ENCODE results near the gene TMEM143. TPM values are rescaled to one million over a fixed set of nuclear protein-coding genes. Genes with fewer than 3 reads are reported as not detected.
A peak's percentile ranks its signal among the peaks of the same experiment; 100 is the strongest.

TMEM143 gene
- 10 to 100 TPM; 20.4 to 43.8 TPM for total RNA-seq

- Histone ChIP-seq H3K9me3 (no peaks in the 10 kb centered on the region), H3K36me3 (no peaks in the 10 kb centered on the region), H3K4me1 (peaks cover 0 to 6% of the 10 kb centered on the region in 2 donors), H3K4me3 (peak within 1 kb of the TSS; percentile 50 to 74), H3K27me3 (no peaks in the 10 kb centered on the region), H3K27ac (peak within 1 kb of the TSS; percentile 98 to 99)
- DNase-seq (ENCODE audit: low spot score): peak; percentile 99
- no peak for TF ChIP-seq CTCF (IDR thresholded peaks at IDR 0.05)
Measured at GRCh38 chr19:48363810-48364597, at the start of gene TMEM143, which contains the start of gene SYNGR4. Gene TMEM143, minus strand, starts transcription at chr19:48363940. Its CDS starts 20 bp downstream, at chr19:48363920. Gene SYNGR4, plus strand, starts transcription at chr19:48364367. Its CDS starts 1,476 bp downstream, at chr19:48365843.

- Histone ChIP-seq H3K4me1 (no peaks in the 10 kb centered on the region), H3K9me3 (no peaks in the 10 kb centered on the region), H3K36me3 (no peaks in the 10 kb centered on the region), H3K27me3 (no peaks in the 10 kb centered on the region), H3K27ac (no peak overlapping the region), H3K4me3 (no peak overlapping the region)
- no peak for DNase-seq (ENCODE audit: low spot score)
- no peak for TF ChIP-seq CTCF (IDR thresholded peaks at IDR 0.05)
Measured at GRCh38 chr19:48405850-48406249, 42.1 kb upstream of the TMEM143 start.

GRCh38 chr19:48405010-48405659, 41.4 kb upstream of the TMEM143 start:
- Histone ChIP-seq H3K4me1 (no peaks in the 10 kb centered on the region), H3K4me3 (no peak overlapping the region), H3K27ac (no peak overlapping the region), H3K9me3 (no peaks in the 10 kb centered on the region), H3K27me3 (no peaks in the 10 kb centered on the region), H3K36me3 (no peaks in the 10 kb centered on the region)
- no peak for TF ChIP-seq CTCF (IDR thresholded peaks at IDR 0.05)
- no peak for DNase-seq (ENCODE audit: low spot score)

- H3K27ac ChIP-seq: no peak overlapping the region
- peaks cover 0 to 2% of the 10 kb centered on the region in 2 donors for H3K4me1 ChIP-seq
- no peaks in the 10 kb centered on the region for H3K27me3 ChIP-seq
- no peaks in the 10 kb centered on the region for H3K9me3 ChIP-seq
- no peaks in the 10 kb centered on the region for H3K36me3 ChIP-seq
- no peak for DNase-seq (ENCODE audit: low spot score)
- no peak for TF ChIP-seq CTCF (IDR thresholded peaks at IDR 0.05)
- H3K4me3 ChIP-seq: no peak overlapping the region
Measured at GRCh38 chr19:48403606-48404005, 39.9 kb upstream of the TMEM143 start.

- peaks cover 0 to 9% of the 10 kb centered on the region in 2 donors for H3K4me1 ChIP-seq
- no peaks in the 10 kb centered on the region for H3K36me3 ChIP-seq
- no peak for DNase-seq (ENCODE audit: low spot score)
- no peak overlapping the region for H3K4me3 ChIP-seq
- TF ChIP-seq CTCF (IDR thresholded peaks at IDR 0.05): no peak
- H3K27me3 ChIP-seq: peaks cover 12 to 18% of the 10 kb centered on the region in 2 donors
- H3K27ac ChIP-seq: no peak overlapping the region
- H3K9me3 ChIP-seq: no peaks in the 10 kb centered on the region
Measured at GRCh38 chr19:48401287-48401686, 37.5 kb upstream of the TMEM143 start.

Measured in right atrium auricular region (tissue), 2 donors.